ENCODE data around the gene CNOT1.
A peak's percentile ranks its signal among the peaks of the same experiment; 100 is the strongest.

Gene CNOT1

DNA sequence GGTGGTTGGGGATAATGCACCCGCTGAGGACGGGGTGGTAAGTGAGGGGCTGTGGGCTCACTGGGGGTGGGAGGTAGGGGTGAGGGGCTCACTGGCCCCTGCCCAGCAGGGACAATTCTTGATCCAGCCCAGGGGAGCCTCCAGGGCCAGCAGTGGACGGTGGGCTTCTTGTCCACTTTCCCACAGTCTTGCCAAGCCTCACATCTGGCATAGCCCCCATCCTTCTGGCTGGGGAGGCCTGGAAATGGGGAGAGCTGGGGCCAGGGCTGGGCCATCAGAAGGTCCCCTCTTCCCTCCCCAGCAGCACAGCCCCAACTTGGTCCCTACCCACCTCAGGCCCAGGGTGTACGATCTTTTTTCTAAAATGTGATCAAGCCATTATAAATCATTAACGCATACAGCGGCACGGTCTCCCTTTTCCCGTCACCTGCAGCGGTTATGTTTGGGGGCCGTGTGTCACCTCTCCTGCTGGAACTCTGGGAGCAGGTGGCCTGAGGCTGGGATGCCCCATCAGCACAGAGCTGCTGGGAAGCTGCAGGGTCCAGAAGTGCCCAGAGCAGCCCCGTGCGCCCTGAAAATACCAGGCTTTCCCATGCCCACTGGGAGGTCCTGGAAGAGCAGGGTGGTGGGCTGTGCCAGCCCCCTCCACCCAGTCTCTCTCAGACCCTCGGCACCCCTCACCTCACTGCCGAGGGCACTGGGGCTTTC, 121.5 kb downstream of the CNOT1 start:
- Mint-ChIP-seq H3K9me3 (no peaks in the 10 kb centered on the region), H3K4me1 (peaks cover 7% of the 10 kb centered on the region), H3K36me3 (ENCODE audit: insufficient read depth) (peaks cover 1% of the 10 kb centered on the region), H3K27me3 (peaks cover 6% of the 10 kb centered on the region), H3K4me3 (no peak overlapping the region), H3K27ac (ENCODE audit: low read depth) (no peak overlapping the region)
- ATAC-seq (replicated peaks; ENCODE audit: extremely low read depth, poor library complexity, severe bottlenecking) (no peak), DNase-seq (ENCODE audit: low spot score in 2 of 2) (no peak)

DNA sequence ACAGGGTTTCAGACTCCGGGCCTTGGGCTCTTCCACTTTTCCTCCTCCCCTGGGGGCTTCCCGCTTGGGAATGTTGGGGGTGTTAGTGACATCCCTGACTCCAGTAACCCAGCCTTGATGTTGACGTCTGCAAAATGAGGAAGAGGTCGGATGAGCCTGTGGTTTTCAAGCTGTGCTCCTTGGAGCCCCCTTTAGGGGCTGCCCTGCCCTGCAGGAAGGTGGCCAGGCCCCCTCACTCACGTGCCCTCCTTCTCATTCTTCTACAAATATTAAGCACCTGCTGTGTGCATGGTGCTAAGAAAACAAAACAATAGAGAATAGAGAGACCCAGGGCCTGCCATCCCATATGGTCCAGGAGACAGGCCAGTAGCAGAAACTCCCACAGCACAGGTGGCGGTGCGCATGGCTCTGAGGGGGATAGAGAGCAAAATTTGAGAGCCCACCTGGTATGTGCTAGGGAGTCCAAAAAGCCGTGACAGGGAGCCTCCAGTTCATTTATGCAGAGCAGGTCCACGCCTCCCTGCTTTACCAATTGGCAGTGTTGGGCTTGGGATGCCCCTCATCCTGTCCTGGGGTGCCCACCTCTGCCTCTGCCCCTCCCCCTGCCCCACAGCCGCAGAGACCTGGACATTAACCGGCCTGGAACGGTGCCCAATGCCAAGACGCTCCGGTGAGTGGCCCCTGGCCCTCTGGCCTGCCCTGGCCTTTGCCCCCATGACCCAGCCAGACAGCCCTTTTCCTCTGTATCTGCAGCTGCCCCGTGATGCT, 122.2 kb downstream of the CNOT1 start:
- ATAC-seq (replicated peaks; ENCODE audit: extremely low read depth, poor library complexity, severe bottlenecking): no peak

DNA sequence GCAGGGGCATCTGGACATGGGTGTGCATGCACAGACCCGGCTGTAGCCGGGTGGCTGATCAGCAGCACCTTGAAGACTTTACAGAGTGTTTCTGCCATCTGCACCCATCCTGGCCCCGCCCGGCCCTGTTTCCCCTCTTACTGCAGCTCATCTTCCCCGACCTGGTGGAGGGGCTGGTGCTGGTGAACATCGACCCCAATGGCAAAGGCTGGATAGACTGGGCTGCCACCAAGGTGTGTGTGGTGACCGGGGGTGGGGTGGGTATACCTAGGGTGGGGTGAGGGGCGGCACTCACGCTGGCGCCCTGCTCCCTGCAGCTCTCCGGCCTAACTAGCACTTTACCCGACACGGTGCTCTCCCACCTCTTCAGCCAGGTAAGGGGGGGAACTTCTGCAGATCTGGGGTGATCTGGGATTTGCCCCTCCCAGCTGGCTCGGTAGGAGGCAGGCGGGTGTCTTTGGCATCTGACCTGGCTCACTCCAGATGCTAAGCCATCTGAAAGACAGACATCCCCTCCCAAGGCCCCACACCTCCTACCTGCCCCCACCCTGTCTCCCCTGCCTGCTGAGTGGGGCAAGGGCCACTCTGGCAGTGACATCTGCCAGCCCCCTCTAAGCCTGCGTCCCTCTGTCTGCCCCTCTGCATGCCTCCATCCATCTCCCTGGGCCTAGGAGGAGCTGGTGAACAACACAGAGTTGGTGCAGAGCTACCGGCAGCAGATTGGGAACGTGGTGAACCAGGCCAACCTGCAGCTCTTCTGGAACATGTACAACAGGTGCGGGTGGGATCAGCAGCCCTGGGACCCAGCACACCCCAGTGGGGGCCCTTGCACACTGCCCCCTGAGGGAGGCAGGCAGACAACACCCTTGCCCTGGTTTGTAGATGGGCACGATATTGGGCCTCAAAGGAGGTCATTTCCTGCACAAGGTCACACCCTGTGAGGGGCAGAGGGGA, 123.1 kb downstream of the CNOT1 start:
- DNase-seq (ENCODE audit: low spot score in 2 of 2): no peak
- peaks cover 22% of the 10 kb centered on the region for H3K27me3 Mint-ChIP-seq
- H3K9me3 Mint-ChIP-seq: no peaks in the 10 kb centered on the region
- no peak for ATAC-seq (replicated peaks; ENCODE audit: extremely low read depth, poor library complexity, severe bottlenecking)
- peaks cover 3% of the 10 kb centered on the region for H3K36me3 Mint-ChIP-seq (ENCODE audit: insufficient read depth)
- H3K4me3 Mint-ChIP-seq: no peak overlapping the region
- peaks cover under 1% of the 10 kb centered on the region for H3K4me1 Mint-ChIP-seq
- no peak overlapping the region for H3K27ac Mint-ChIP-seq (ENCODE audit: low read depth)

More for the DNA sequence above, 122.2 kb downstream of the CNOT1 start:
- no peak for DNase-seq (ENCODE audit: low spot score in 2 of 2)
- peaks cover 7% of the 10 kb centered on the region for H3K4me1 Mint-ChIP-seq
- H3K9me3 Mint-ChIP-seq: no peaks in the 10 kb centered on the region
- peaks cover 13% of the 10 kb centered on the region for H3K27me3 Mint-ChIP-seq
- peaks cover 3% of the 10 kb centered on the region for H3K36me3 Mint-ChIP-seq (ENCODE audit: insufficient read depth)
- H3K4me3 Mint-ChIP-seq: no peak overlapping the region
- H3K27ac Mint-ChIP-seq (ENCODE audit: low read depth): no peak overlapping the region

DNA sequence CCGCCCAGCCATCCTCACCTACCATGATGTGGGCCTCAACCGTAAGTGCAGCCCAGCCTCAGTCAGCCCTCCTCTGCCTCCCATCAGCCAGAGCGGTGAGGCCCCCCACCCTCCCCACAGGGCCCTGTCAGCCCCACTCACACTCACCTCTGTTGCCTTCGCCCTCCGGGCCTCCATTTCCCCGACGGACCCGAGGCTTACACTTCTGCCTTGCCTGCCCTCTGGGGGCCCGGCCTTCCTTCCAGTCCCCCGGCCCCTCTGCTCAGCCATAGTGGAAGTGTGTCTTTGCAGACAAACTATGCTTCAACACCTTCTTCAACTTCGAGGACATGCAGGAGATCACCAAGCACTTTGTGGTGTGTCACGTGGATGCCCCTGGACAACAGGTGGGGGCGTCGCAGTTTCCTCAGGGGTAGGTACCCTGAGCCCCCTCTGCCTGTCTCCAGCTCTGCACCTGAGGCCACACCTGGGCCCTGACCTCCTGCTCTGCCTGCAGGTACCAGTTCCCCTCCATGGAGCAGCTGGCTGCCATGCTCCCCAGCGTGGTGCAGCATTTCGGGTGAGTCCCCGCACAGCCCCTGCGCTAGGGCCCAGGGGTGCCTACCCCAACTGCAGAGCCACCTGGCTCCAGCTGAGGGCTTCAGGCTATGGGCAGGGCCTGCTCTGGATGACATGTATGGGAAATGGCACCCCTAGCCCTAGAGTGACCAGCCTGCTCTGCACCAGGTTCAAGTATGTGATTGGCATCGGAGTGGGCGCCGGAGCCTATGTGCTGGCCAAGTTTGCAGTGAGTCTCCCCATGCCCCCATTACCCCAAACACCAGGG, 125.5 kb downstream of the CNOT1 start:
- H3K9me3 Mint-ChIP-seq: no peaks in the 10 kb centered on the region
- no peak for DNase-seq (ENCODE audit: low spot score in 2 of 2)
- ATAC-seq (replicated peaks; ENCODE audit: extremely low read depth, poor library complexity, severe bottlenecking): no peak
- H3K27ac Mint-ChIP-seq (ENCODE audit: low read depth): no peak overlapping the region
- peaks cover 5% of the 10 kb centered on the region for H3K4me1 Mint-ChIP-seq
- H3K27me3 Mint-ChIP-seq: peaks cover 45% of the 10 kb centered on the region
- no peak overlapping the region for H3K4me3 Mint-ChIP-seq
- H3K36me3 Mint-ChIP-seq (ENCODE audit: insufficient read depth): peaks cover 3% of the 10 kb centered on the region

DNA sequence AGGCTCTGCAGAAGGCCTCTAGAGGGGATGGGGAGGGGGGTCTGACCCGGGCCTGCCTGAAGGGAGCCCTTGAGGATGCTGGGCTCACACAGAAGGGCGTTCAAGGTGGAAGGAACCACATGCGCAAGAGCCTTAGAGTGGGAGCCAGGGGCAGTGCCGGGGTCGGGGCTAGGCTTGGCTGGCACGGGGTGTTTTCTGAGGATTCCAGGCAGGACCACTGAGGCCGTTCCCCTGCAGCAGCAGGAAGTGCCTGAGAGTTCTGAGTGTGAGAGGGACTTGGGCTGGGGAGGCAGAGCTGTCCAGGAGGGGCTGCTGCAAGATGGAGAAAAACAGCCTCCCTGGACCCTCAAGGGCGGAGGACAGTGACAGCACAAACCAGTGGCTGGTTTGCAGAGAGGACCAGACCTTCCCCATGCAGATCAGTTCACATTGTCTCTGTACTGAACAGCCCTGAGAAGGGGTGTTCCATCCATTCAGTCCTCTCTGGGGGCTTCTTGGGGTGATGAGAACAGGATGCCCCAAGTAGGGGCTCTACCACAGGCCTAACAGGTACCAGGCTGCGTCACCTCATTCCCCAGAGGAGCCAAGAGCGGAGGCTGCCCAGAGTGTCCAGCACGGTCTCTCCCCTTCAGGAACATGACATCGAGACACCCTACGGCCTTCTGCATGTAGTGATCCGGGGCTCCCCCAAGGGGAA, 126.3 kb downstream of the CNOT1 start:
- Mint-ChIP-seq H3K4me1 (peaks cover 5% of the 10 kb centered on the region), H3K4me3 (no peak overlapping the region), H3K9me3 (no peaks in the 10 kb centered on the region), H3K27me3 (peaks cover 52% of the 10 kb centered on the region), H3K27ac (ENCODE audit: low read depth) (no peak overlapping the region), H3K36me3 (ENCODE audit: insufficient read depth) (peaks cover 3% of the 10 kb centered on the region)
- no peak for ATAC-seq (replicated peaks; ENCODE audit: extremely low read depth, poor library complexity, severe bottlenecking)
- no peak for DNase-seq (ENCODE audit: low spot score in 2 of 2)

DNA sequence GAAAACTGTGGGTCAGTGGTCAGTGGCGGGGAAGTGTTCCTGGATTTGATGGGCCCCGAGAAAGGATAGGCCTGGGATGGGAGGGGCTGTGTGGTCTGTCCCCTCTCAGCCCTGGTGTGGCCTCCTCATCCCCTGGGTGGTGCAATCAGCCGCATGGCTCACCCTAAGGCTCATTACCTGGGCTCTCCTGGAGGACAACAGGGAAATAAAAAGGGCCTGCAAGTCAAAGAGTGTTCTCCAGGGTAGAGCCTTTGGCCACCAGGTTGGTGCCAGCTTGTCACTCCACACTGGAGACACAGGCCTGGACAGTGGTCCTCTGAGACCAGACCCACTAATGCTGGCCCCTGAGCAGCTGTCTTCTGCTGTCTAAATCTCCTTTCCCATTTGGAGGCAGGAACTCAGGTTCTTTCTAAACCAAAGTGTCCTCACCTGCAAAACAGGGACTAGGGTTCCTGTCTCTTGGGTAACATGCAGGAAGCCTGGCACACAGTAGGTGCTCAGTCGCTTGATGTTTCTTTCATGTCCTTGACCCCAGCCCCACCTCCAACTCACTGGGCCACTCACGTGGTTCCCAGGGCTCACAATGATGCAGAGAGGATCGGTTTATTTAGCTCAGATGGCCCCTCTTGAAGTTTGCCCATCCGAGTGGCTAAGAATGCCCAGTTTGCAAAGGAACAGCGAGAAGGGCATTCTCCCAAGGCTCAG, 127.3 kb downstream of the CNOT1 start:
- ATAC-seq (replicated peaks; ENCODE audit: extremely low read depth, poor library complexity, severe bottlenecking): no peak
- Mint-ChIP-seq H3K36me3 (ENCODE audit: insufficient read depth) (peaks cover 1% of the 10 kb centered on the region), H3K9me3 (no peaks in the 10 kb centered on the region), H3K27ac (ENCODE audit: low read depth) (no peak overlapping the region), H3K4me1 (peaks cover 5% of the 10 kb centered on the region), H3K4me3 (no peak overlapping the region), H3K27me3 (peaks cover 61% of the 10 kb centered on the region)
- no peak for DNase-seq (ENCODE audit: low spot score in 2 of 2)

DNA sequence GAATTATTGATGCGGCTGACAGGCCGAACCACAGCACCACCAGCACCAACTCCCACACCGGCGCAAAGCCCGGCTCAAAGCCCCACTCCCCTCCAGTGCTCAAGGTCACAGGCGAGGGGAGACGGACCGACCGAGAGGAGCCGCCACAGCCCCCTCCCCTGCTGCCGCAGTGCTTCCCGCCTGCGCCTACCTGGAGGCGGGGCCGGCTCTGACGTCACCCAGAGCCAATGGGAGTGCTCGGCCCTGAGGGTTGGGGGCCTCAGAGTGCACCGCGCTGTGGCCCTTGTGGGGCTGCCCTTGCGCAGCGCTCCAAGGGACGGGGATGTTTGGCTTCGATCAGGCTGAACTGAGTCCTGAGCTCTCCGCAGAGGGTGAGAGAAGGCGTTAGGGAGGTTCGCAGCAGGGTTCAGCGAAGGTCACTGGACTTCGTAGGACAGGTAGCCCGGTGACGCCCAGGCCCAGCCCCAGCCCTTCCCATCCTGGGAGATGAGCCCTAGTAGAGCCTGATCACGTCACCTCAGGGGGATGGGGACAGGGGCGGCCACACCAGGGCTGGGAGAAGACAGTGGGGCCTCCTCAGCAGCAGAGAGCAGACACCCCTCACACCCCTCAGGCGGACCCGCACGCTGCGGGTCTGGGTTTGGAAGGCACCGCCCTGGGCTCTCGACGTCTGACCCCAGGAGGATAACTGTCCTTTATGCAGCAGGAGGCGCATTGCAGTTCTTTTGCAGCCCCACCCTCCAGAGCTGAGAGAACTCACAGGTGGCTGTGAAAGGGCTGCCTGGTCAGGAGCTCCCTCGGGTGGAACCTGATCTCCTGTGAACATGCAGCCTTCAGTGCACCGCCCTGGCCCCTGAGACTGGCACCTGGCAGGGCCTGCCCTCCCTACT, 128.1 kb downstream of the CNOT1 start:
- Mint-ChIP-seq H3K4me3 (peak overlapping the region; percentile 58), H3K27me3 (peaks cover 61% of the 10 kb centered on the region), H3K4me1 (peaks cover 5% of the 10 kb centered on the region), H3K36me3 (ENCODE audit: insufficient read depth) (peaks cover 1% of the 10 kb centered on the region), H3K9me3 (no peaks in the 10 kb centered on the region), H3K27ac (ENCODE audit: low read depth) (peak overlapping the region; percentile 64)
- no peak for DNase-seq (ENCODE audit: low spot score in 2 of 2)
- no peak for ATAC-seq (replicated peaks; ENCODE audit: extremely low read depth, poor library complexity, severe bottlenecking)

DNA sequence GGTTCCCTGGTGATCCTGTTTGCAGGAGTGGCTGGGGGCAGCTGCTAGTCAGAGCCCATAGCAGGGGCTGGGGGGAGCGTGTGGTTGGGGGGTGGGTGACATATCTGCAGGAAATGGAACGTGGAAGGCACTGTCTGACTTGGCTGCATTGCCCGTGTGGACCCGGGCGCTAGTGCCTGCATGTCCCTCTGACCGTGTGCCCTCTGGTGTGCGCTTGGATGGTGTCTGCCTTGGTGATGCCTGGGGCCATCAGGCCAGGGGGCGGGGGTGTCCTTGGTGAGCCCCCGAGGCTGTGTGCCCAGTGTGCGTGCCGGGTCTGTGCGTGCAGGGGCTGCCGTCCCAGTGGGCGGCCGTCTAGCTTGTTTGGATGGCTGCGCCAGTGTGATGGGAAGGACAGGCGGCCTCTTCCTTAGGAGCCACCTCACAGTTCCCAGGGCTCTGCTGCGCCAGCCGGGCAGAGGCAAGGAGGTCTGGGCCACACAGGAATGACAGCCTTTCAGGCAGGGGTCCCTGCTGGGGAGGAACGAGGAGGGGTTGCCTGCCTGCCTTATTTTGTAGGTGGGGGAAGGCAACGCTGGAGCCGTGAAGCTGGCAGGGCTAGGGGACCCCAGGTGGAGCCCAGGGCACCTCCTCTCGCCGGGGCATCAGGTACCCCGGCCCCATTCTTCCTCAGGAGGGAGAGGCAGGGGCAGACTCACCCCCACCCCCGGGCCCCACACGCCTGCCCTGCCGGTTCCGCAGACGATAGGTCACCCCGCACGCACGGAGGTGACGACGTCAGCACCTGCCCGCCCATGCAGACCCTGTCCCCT, 129.0 kb downstream of the CNOT1 start:
- H3K9me3 Mint-ChIP-seq: no peaks in the 10 kb centered on the region
- peaks cover 1% of the 10 kb centered on the region for H3K36me3 Mint-ChIP-seq (ENCODE audit: insufficient read depth)
- peaks cover 64% of the 10 kb centered on the region for H3K27me3 Mint-ChIP-seq
- ATAC-seq (replicated peaks; ENCODE audit: extremely low read depth, poor library complexity, severe bottlenecking) (no peak), DNase-seq (ENCODE audit: low spot score in 2 of 2) (no peak)
- peak overlapping the region; percentile 58 for H3K4me3 Mint-ChIP-seq
- H3K27ac Mint-ChIP-seq (ENCODE audit: low read depth): peak overlapping the region; percentile 64
- H3K4me1 Mint-ChIP-seq: peaks cover 6% of the 10 kb centered on the region

DNA sequence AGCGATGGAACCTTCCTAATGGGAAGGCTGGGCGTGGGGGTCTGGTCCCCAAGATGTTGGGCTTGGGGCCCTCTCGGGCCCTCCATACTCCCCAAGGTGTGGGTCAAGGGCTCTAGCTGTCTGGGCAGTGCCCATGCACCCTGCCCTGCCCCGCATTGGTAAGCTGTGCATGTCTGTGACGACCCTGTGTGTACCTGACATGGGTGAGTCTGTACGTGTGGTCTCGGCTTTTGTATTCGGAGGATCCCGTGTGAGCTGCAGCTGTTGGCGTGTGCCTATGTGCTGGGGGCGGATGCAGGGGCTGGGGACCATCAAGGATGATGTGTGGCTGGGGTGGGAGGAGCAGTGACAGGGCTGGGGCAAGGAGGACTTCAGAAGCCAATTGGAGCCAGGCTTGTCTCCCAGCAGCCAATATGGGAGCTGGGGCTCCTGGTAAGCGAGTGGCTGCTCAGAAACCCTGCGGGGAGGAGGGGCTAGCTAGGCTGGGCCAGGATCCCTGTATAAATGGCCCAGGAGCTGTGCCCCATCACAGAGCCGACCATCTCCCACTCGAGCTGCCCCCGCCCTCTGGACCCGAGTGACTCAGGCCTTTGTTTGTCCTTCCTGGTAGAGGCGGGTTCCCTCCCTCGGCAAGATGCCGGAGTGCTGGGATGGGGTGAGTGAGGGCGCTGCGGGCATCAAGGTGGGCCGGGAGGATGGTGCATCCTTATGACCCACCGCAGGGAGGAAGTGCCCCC, 129.8 kb downstream of the CNOT1 start, which contains the start of gene NDRG4:
Gene NDRG4, plus strand, starts transcription at position 529 of the 737 bp plus-strand sequence. Its CDS starts 106 bp downstream, at position 635.
- Mint-ChIP-seq H3K27me3 (peaks cover 73% of the 10 kb centered on the region), H3K9me3 (no peaks in the 10 kb centered on the region), H3K4me3 (peak within 1 kb of the TSS; percentile 58), H3K27ac (ENCODE audit: low read depth) (no peak within 1 kb of the TSS), H3K4me1 (peaks cover 10% of the 10 kb centered on the region), H3K36me3 (ENCODE audit: insufficient read depth) (peaks cover 1% of the 10 kb centered on the region)
- ATAC-seq (replicated peaks; ENCODE audit: extremely low read depth, poor library complexity, severe bottlenecking) (peak; percentile 41), DNase-seq (ENCODE audit: low spot score in 2 of 2) (no peak)
